Measurements from ENCODE around the gene TMEM88. TPM values are rescaled to one million over a fixed set of nuclear protein-coding genes. Genes with fewer than 3 reads are reported as not detected.

The TMEM88 gene
- total and polyA plus RNA-seq, 2 of the 13 experiments (the other 11 are each of a cell fraction or from before 2014, with no cell fraction given), result 0.31 to 0.66 TPM

GRCh38 chr17:7833795-7834541, 20.9 kb upstream of the TMEM88 start, which contains the start of gene KDM6B (continued):
- TF ChIP-seq AKAP8 (CRISPR knock-in tag; IDR thresholded peaks at IDR 0.05) (no peak), PTBP1 (IDR thresholded peaks at IDR 0.05; ENCODE audit: low read depth, low read length, poor library complexity, severe bottlenecking) (no peak), HNRNPLL (IDR thresholded peaks at IDR 0.05; ENCODE audit: low read depth, low read length, poor library complexity, severe bottlenecking) (peak; percentile 35), RBM39 (IDR thresholded peaks at IDR 0.05; ENCODE audit: low read depth, low read length, poor library complexity, severe bottlenecking) (no peak), THAP11 (CRISPR knock-in tag; IDR thresholded peaks at IDR 0.05) (peak; percentile 12; the same call in 1 of the 2 replicates), ZBTB8A (CRISPR knock-in tag; IDR thresholded peaks at IDR 0.05; ENCODE audit: borderline replicate concordance, low read depth) (no peak), TBL1XR1 (IDR thresholded peaks at IDR 0.05; ENCODE audit: borderline replicate concordance, low read length, partially characterized antibody) (no peak), RNF2 (conservative IDR thresholded peaks at IDR 0.05; ENCODE audit: low read depth) (no peak), PLSCR1 (CRISPR knock-in tag; IDR thresholded peaks at IDR 0.05; ENCODE audit: borderline replicate concordance) (no peak), LCORL (IDR thresholded peaks at IDR 0.05) (no peak), LCORL (CRISPR knock-in tag; IDR thresholded peaks at IDR 0.05) (no peak; the same call in 1 of the 2 replicates), ZFY (CRISPR knock-in tag; IDR thresholded peaks at IDR 0.05) (peak; percentile 41; the same call in 1 of the 2 replicates), PPARG (CRISPR knock-in tag; conservative IDR thresholded peaks at IDR 0.05) (no peak), GRHL1 (CRISPR knock-in tag; conservative IDR thresholded peaks at IDR 0.05) (no peak), SOX5 (CRISPR knock-in tag; IDR thresholded peaks at IDR 0.05; ENCODE audit: borderline replicate concordance) (0 out of 2 replicates have a peak, but pooled peaks have one; percentile 9), ZNF567 (CRISPR knock-in tag; IDR thresholded peaks at IDR 0.05; ENCODE audit: borderline replicate concordance) (no peak), SMAD3 (CRISPR knock-in tag; IDR thresholded peaks at IDR 0.05) (no peak), AGO2 (optimal IDR thresholded peaks at IDR 0.05; ENCODE audit: low read depth, low read length) (no peak), ZNF747 (CRISPR knock-in tag; IDR thresholded peaks at IDR 0.05; ENCODE audit: borderline replicate concordance) (no peak), PAF1 (CRISPR knock-in tag; IDR thresholded peaks at IDR 0.05) (no peak), MLXIP (CRISPR knock-in tag; IDR thresholded peaks at IDR 0.05; ENCODE audit: borderline replicate concordance) (no peak), KDM5B (CRISPR knock-in tag; IDR thresholded peaks at IDR 0.05; ENCODE audit: borderline replicate concordance) (no peak), GABPB1 (CRISPR knock-in tag; IDR thresholded peaks at IDR 0.05) (peak; percentile 37; the same call in 1 of the 2 replicates), SPEN (CRISPR knock-in tag; IDR thresholded peaks at IDR 0.05; ENCODE audit: low read depth) (no peak), MTA3 (CRISPR knock-in tag; IDR thresholded peaks at IDR 0.05) (no peak), ZBTB38 (CRISPR knock-in tag; IDR thresholded peaks at IDR 0.05) (no peak)

All from HepG2 (cell line).